GM12878 (cell line): ENCODE data around the gene HMCN1. TPM values are rescaled to one million over a fixed set of nuclear protein-coding genes. Genes with fewer than 3 reads are reported as not detected.

Experiments used
- ATAC-seq: fragments of 200-7000 bp; cut with Tn5 transposase; 3 replicates; pipeline ENCODE4 v1.9.1; 2020; ENCODE audit warnings: mild to moderate bottlenecking, moderate library complexity
- BruUV-seq: library from RNA; stranded (reverse); fragments of 400-500 nt; replicated peaks from 2 replicates; lab custom pipeline; 2021; lab: Mats Ljungman, UMichigan
- CTCF ChIA-PET: fragments of 300-600 bp; sonication (Branson Sonifier 250); formaldehyde crosslinking; extraction: SDS; loops from one replicate; lab custom pipeline; 2021; ENCODE audit warnings: inconsistent platforms; lab: Yijun Ruan, JAX
- POLR2A ChIA-PET: fragments of 350-600 bp; formaldehyde crosslinking; extraction: SDS; loops from one replicate; lab custom pipeline; 2021; ENCODE audit warnings: inconsistent platforms; lab: Charles Lee
- RAD21 ChIA-PET: fragments of 300-600 bp; sonication (Branson Sonifier 250); formaldehyde crosslinking; loops from one replicate; lab custom pipeline; 2023; ENCODE audit warnings: antibody characterized with exemption; ENCODE audit not compliant: unreplicated experiment; lab: Charles Lee
- SMC1A ChIA-PET: fragments of 300-600 bp; sonication (Branson Sonifier 250); formaldehyde crosslinking; loops from one replicate; lab custom pipeline; 2023; ENCODE audit not compliant: unreplicated experiment, uncharacterized antibody; lab: Charles Lee
- DNase-seq: peaks from one replicate; pipeline ENCODE4 v3.0.0-alpha.2; 2011; ENCODE audit warnings: low read depth, low spot score
- FAIRE-seq: peaks from 3 replicates; lab custom pipeline; 2011; peaks lifted over from hg19 to GRCh38; lab: Jason Lieb, UNC
- H2AFZ ChIP-seq: 2 replicates; pipeline ENCODE4 v1.6.0; 2011; ENCODE audit warnings: low read depth, low read length, control low read depth; ENCODE audit not compliant: control insufficient read depth
- H3K27ac ChIP-seq: 2 replicates; pipeline ENCODE4 v1.5.1; 2011; ENCODE audit warnings: control low read depth; ENCODE audit not compliant: control insufficient read depth, insufficient read depth
- H3K27me3 ChIP-seq, 2 experiments: replicated peaks in 1 of 2; 2 replicates each; pipeline versions ENCODE4 v1.6.0 to v1.6.1; 2011; ENCODE audit warnings: low read length in 1 of 2; ENCODE audit not compliant: control insufficient read depth in 2 of 2, insufficient read depth in 2 of 2
- H3K36me3 ChIP-seq, 2 experiments: 2 replicates each; pipeline ENCODE4 v1.5.1; 2011; ENCODE audit warnings: low read length in 1 of 2; ENCODE audit not compliant: control insufficient read depth in 2 of 2, insufficient read depth in 2 of 2
- H3K4me1 ChIP-seq: 2 replicates; pipeline ENCODE4 v1.6.1; 2011; ENCODE audit warnings: mild to moderate bottlenecking, low read length, moderate library complexity, mixed read lengths; ENCODE audit not compliant: control insufficient read depth, insufficient read depth
- H3K4me2 ChIP-seq: 2 replicates; pipeline ENCODE4 v1.6.0; 2011; ENCODE audit warnings: control low read depth; ENCODE audit not compliant: control insufficient read depth, insufficient read depth
- H3K4me3 ChIP-seq: fragments of 200-600 bp; sonication (generic); 2 replicates; pipeline ENCODE4 v1.5.1; 2016
- H3K79me2 ChIP-seq: 2 replicates; pipeline ENCODE4 v1.6.0; 2011; ENCODE audit warnings: low read length; ENCODE audit not compliant: control insufficient read depth, insufficient read depth
- H3K9ac ChIP-seq: 2 replicates; pipeline ENCODE4 v1.8.0; 2011; ENCODE audit warnings: low read length, control low read depth, mixed read lengths; ENCODE audit not compliant: control insufficient read depth, insufficient read depth
- H3K9me3 ChIP-seq: replicated peaks from 3 replicates; pipeline ENCODE4 v1.5.1; 2011; ENCODE audit warnings: mild to moderate bottlenecking, low read length; ENCODE audit not compliant: control insufficient read depth, insufficient read depth
- H4K20me1 ChIP-seq: 2 replicates; pipeline ENCODE4 v1.6.0; 2011; ENCODE audit not compliant: control insufficient read depth, insufficient read depth
- ATF7 ChIP-seq: fragments of 450-650 bp; IDR thresholded peaks from 2 replicates; pipeline ENCODE4 v1.6.1; 2016; ENCODE audit warnings: low read depth, mild to moderate bottlenecking
- CHD4 ChIP-seq: fragments of 200-600 bp; sonication (generic); IDR thresholded peaks from 2 replicates; pipeline ENCODE4 v1.6.1; 2016; ENCODE audit warnings: mild to moderate bottlenecking
- CREB1 ChIP-seq: IDR thresholded peaks from 2 replicates; pipeline ENCODE4 v1.6.1; 2012; ENCODE audit warnings: low read depth, mild to moderate bottlenecking, inconsistent platforms
- EGR1 ChIP-seq, 2 experiments: IDR thresholded peaks; 1 replicate in 1 of 2; 2 replicates in 1 of 2; pipeline ENCODE4 v1.6.1; 2011 to 2012; ENCODE audit warnings: low read depth in 2 of 2, low read length in 2 of 2, borderline replicate concordance in 1 of 2, mild to moderate bottlenecking in 1 of 2, moderate library complexity in 1 of 2
- ESRRA ChIP-seq: IDR thresholded peaks from 2 replicates; pipeline ENCODE4 v1.6.1; 2012; ENCODE audit warnings: mild to moderate bottlenecking, low read length, improper control_type of control experiment
- EZH2 ChIP-seq: IDR thresholded peaks from 2 replicates; pipeline ENCODE4 v1.6.1; 2012; ENCODE audit warnings: low read depth, mild to moderate bottlenecking, control low read depth, inconsistent platforms, low read length, borderline replicate concordance; ENCODE audit not compliant: control insufficient read depth
- GATAD2B ChIP-seq: fragments of 450-650 bp; conservative IDR thresholded peaks from 2 replicates; pipeline ENCODE4 v1.6.1; 2017; ENCODE audit warnings: low read depth, mild to moderate bottlenecking, moderate library complexity
- HCFC1 ChIP-seq: fragments of 150-350 bp; IDR thresholded peaks from 2 replicates; pipeline ENCODE4 v1.6.1; 2014; ENCODE audit warnings: low read length
- KLF5 ChIP-seq: fragments of 450-650 bp; IDR thresholded peaks from 2 replicates; pipeline ENCODE4 v1.6.1; 2014; ENCODE audit warnings: mild to moderate bottlenecking; ENCODE audit not compliant: partially characterized antibody
- NFYA ChIP-seq: IDR thresholded peaks from 2 replicates; pipeline ENCODE4 v1.6.1; 2011; ENCODE audit warnings: low read depth, mild to moderate bottlenecking, low read length, improper control_type of control experiment, borderline replicate concordance
- POLR2AphosphoS5 ChIP-seq: IDR thresholded peaks from 2 replicates; pipeline ENCODE4 v1.6.1; 2011; ENCODE audit warnings: mild to moderate bottlenecking, low read length, inconsistent platforms
- RFX5 ChIP-seq: IDR thresholded peaks from 2 replicates; pipeline ENCODE4 v1.6.1; 2011; ENCODE audit warnings: low read depth, low read length, improper control_type of control experiment
- STAT1 ChIP-seq: fragments of 450-650 bp; conservative IDR thresholded peaks from 2 replicates; pipeline ENCODE4 v1.6.1; 2014; ENCODE audit warnings: antibody characterized with exemption, mild to moderate bottlenecking
- SUZ12 ChIP-seq: fragments of 200-600 bp; sonication (generic); IDR thresholded peaks from one replicate; pipeline ENCODE4 v1.6.1; 2018; ENCODE audit warnings: antibody characterized with exemption, mild to moderate bottlenecking; ENCODE audit not compliant: unreplicated experiment
- TARDBP ChIP-seq: IDR thresholded peaks from 2 replicates; pipeline ENCODE4 v1.6.1; 2016; ENCODE audit warnings: borderline replicate concordance
- YBX1 ChIP-seq: fragments of 450-650 bp; IDR thresholded peaks from 2 replicates; pipeline ENCODE4 v1.6.1; 2016; ENCODE audit warnings: antibody characterized with exemption
- YY1 ChIP-seq: IDR thresholded peaks from 2 replicates; pipeline ENCODE4 v1.6.1; 2011; ENCODE audit warnings: low read depth, mild to moderate bottlenecking, low read length
- ZSCAN29 ChIP-seq: fragments of 450-650 bp; IDR thresholded peaks from 2 replicates; pipeline ENCODE4 v1.6.1; 2017; ENCODE audit warnings: mild to moderate bottlenecking, moderate library complexity
- in situ Hi-C: fragments of 300-500 bp; cut with MboI; formaldehyde crosslinking; loops from 9 replicates; pipeline ENCODE4 v1.14.3; 2018; ENCODE audit warnings: mixed read lengths
- intact Hi-C: fragments of 100-400 bp; cut with micrococcal nuclease; formaldehyde crosslinking; loops from one replicate; pipeline ENCODE4 v1.14.2; 2022; ENCODE audit not compliant: unreplicated experiment
- polyA plus RNA-seq, 11 experiments: library from polyadenylated mRNA; depleted of rRNA in 4 of 11; unstranded in 6 of 11; stranded (reverse) in 5 of 11; fragments of >200 nt; fragmentation: Nextera tagmentation in 4 of 11; fragmentation: Illumina TruSeq in 1 of 11; extraction: Ambion mirVana in 4 of 11; extraction: Trizol in 1 of 11; gene quantifications; 1 replicate in 1 of 11; 2 replicates in 10 of 11; pipeline versions ENCODE4 v1.2.1 to v1.2.3, GENCODE V29; 2011 to 2016; ENCODE audit warnings: inconsistent platforms in 2 of 11, missing spikeins in 2 of 11, low read depth in 1 of 11
- total RNA-seq, 4 experiments: library from RNA; depleted of rRNA in 3 of 4; stranded (reverse); fragments of >200 nt in 3 of 4; fragmentation: Illumina TruSeq in 1 of 4; extraction: Trizol in 1 of 4; gene quantifications; 2 replicates each; pipeline versions ENCODE4 v1.2.1 to v1.2.3, GENCODE V29; 2013 to 2021
- TF ChIP-seq, protein P1 (sequence below): IDR thresholded peaks from 2 replicates; pipeline ENCODE4 v1.6.1; 2011; ENCODE audit warnings: low read depth, mild to moderate bottlenecking, low read length, moderate library complexity, borderline replicate concordance; ENCODE audit errors: extremely low read depth
- TF ChIP-seq, protein P2 (sequence below): fragments of 450-650 bp; IDR thresholded peaks from 2 replicates; pipeline ENCODE4 v1.6.1; 2017; ENCODE audit warnings: mild to moderate bottlenecking, low read depth, inconsistent platforms; ENCODE audit not compliant: poor library complexity, severe bottlenecking

Gene HMCN1
- total and polyA plus RNA-seq, 10 of the 15 experiments (the other 5 are each of a cell fraction or from before 2014, with no cell fraction given) = under 0.01 to 0.07 TPM; not detected in 8

DNA sequence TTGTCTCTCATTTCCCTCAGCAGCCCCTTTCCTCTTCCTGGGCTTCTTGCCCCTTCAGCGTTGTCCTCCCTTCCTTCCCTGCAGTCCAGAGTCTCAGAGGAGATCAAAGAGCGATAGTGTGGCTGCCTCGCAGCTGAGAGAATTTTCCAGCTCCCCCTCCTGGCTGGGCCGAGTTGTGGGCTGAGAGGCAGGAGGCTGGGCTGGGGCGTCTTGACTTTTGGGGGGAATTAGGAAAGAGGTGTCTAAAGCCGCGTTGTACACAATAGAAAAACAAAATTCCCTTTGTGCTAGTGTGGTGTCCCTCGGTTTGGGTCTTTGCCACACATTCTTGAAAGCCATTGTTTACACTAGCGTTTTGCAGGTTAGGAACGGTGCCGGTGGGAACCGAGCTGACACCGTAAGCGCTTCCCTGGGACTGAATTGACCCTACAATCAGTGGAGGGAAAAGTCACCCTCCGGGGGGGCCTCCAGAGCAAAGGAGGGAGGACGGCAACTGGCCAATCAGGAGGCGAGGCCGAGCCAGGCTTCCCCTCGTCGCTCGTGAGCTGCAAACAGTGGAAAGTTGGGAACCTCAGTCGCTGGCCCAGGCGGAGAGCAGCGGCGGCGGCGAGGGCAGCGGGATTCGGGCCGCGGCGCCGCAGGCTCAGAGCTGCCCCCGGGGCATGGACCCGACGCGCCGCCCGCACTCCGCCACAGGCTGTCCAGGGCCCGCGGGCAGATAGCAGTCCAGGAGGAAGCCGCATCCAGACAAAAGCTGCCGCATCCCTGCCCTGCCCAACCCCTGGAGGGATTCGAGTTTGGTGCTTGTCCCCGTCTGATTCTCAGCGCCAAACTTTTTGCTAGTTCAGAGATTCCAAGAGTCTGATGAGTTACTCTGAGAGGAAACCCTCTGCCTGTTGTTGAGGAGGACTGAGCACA is at the start of gene HMCN1 (continued):
- TF ChIP-seq CREB1 (no peak), EZH2 (no peak), YBX1 (no peak), CHD4 (no peak), SUZ12 (peak; percentile 53)
- TF ChIP-seq, all 136 proteins: peak for 2

DNA sequence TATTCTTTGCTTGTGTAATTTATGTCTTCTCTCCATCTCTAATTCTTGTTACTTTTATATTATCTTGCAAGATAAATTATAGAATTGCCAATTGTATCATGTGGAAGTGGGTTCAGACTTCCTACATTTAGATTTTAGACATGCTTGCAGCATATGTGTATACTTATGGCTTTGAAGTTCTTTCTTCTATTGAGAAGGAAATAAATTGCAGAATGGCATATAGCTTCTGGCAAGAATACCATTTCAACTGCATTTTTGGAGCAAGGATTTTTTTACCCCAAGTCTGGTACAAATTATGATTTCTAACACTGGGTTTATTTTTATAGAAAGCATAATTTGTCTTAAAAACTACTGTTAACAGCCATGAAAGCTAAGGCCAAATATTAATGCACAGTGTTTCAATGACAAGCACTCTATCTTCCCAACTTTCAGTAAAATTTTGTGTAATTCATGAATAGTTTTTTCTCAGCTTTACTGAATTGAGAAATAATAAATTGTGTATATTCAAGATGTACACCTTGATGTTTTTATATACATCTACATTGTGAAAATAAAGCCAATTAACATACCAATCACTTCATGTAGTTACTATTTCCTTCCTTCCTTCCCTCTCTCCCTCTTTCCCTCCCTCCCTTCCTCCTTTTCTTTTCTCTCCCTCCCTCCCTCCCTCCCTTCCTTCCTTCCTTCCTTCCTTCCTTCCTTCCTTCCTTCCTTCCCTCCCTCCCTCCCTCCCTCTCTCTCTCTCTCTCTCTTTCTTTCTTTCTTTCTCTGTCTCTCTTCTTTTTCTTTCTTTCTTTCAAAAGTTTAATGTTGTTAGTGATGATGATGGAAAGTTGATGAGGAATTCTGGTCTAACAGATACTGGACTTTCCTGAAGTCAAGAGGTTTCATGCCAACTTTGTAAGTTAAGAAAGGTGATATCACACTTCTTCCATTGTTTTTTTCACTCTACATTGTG is 47.1 kb upstream of the HMCN1 start:
- POLR2A ChIA-PET = no interaction called here
- no peak for FAIRE-seq
- Histone ChIP-seq H2AFZ (no peak overlapping the region), H3K4me3 (no peak overlapping the region), H3K27ac (no peak overlapping the region), H3K27me3 (no peaks in the 10 kb centered on the region), H4K20me1 (no peaks in the 10 kb centered on the region), H3K79me2 (no peaks in the 10 kb centered on the region), H3K9me3 (no peaks in the 10 kb centered on the region), H3K36me3 (no peaks in the 10 kb centered on the region), H3K4me1 (no peaks in the 10 kb centered on the region), H3K9ac (no peak overlapping the region), H3K4me2 (no peak overlapping the region)
- DNase-seq = no peak
- BruUV-seq = no TSS peak
- TF ChIP-seq, protein P1, sequence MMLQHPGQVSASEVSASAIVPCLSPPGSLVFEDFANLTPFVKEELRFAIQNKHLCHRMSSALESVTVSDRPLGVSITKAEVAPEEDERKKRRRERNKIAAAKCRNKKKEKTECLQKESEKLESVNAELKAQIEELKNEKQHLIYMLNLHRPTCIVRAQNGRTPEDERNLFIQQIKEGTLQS = no peak
- TF ChIP-seq RFX5 = no peak
- TF ChIP-seq ATF7 = no peak
- no peak for TF ChIP-seq HCFC1
- no peak for TF ChIP-seq POLR2AphosphoS5
- TF ChIP-seq, protein P2, sequence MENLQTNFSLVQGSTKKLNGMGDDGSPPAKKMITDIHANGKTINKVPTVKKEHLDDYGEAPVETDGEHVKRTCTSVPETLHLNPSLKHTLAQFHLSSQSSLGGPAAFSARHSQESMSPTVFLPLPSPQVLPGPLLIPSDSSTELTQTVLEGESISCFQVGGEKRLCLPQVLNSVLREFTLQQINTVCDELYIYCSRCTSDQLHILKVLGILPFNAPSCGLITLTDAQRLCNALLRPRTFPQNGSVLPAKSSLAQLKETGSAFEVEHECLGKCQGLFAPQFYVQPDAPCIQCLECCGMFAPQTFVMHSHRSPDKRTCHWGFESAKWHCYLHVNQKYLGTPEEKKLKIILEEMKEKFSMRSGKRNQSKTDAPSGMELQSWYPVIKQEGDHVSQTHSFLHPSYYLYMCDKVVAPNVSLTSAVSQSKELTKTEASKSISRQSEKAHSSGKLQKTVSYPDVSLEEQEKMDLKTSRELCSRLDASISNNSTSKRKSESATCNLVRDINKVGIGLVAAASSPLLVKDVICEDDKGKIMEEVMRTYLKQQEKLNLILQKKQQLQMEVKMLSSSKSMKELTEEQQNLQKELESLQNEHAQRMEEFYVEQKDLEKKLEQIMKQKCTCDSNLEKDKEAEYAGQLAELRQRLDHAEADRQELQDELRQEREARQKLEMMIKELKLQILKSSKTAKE = no peak
- no peak for TF ChIP-seq KLF5
- no peak for TF ChIP-seq ZSCAN29
- TF ChIP-seq ESRRA = no peak
- TF ChIP-seq TARDBP = no peak
- TF ChIP-seq NFYA = no peak
- TF ChIP-seq EGR1 (IDR thresholded peaks at IDR 0.05; ENCODE audit: borderline replicate concordance in 1 of 2, low read depth in 2 of 2, low read length in 2 of 2) = no peak
- TF ChIP-seq STAT1 = no peak
- no peak for TF ChIP-seq YY1
- TF ChIP-seq GATAD2B = no peak
- no peak for ATAC-seq
- intact Hi-C loops = loop anchor here (10.0 kb wide), 1 partner anchor 702 kb away; no protein-coding TSS in a partner anchor
- in situ Hi-C loops = no loop called here
- RAD21 ChIA-PET = no interaction called here
- SMC1A ChIA-PET = no interaction called here
- CTCF ChIA-PET = no interaction called here
